ENCODE results near the gene HAP1.
A peak's percentile ranks its signal among the peaks of the same experiment; 100 is the strongest.
"Not testable (repeated sequence)": the region's sequence is repeated elsewhere in the genome, so short reads cannot be mapped to it uniquely, and the experiment has no call there.

Gene HAP1

DNA sequence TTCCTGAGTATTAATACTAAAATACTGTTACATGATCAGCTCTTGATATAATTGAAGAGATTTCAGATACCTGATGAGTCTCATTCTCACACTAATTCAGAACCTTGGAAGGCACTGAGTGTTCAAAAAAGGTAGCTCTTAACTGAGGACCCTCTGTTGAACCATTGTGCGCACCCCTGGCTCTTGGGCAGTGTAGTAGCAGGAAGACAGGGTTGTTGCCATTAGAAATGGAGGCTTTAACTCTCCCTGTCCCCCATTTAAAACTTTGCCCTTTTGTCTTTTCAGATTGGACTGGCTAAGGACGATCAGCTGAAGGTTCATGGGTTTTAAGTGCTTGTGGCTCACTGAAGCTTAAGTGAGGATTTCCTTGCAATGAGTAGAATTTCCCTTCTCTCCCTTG, 43.9 kb downstream of the HAP1 start:
- DNase-seq (ENCODE audit: low read depth), result no peak

DNA sequence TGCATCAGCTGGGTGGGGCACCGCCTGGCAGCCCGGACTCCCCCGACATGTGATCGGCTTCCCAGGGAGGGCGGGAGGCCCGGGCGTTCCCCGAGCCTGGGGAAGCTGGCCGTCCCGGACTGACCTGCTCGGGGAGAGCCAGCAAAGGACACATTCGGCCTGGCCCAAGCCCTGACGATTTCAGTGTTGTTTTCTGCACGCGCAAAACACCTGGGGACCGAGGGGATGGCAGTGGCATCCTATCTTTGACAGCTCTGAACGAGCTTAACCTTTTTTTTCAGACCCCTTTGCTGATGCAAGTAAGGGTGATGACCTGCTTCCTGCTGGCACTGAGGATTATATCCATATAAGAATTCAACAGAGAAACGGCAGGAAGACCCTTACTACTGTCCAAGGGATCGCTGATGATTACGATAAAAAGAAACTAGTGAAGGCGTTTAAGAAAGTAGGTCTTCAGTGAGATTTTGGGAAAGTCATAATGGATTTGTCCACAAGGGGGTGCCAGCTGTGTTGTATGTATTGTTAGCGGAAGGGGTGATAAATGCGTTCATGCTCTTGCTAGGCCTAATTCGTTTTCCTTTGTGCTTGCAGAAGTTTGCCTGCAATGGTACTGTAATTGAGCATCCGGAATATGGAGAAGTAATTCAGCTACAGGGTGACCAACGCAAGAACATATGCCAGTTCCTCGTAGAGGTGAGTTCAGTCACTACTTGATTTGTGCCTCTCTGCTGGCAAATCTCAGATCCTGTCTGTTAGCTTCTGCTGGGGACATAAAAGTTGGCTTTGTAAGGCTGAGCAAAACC, 44.7 kb downstream of the HAP1 start:
- no peak for DNase-seq (ENCODE audit: low read depth)

DNA sequence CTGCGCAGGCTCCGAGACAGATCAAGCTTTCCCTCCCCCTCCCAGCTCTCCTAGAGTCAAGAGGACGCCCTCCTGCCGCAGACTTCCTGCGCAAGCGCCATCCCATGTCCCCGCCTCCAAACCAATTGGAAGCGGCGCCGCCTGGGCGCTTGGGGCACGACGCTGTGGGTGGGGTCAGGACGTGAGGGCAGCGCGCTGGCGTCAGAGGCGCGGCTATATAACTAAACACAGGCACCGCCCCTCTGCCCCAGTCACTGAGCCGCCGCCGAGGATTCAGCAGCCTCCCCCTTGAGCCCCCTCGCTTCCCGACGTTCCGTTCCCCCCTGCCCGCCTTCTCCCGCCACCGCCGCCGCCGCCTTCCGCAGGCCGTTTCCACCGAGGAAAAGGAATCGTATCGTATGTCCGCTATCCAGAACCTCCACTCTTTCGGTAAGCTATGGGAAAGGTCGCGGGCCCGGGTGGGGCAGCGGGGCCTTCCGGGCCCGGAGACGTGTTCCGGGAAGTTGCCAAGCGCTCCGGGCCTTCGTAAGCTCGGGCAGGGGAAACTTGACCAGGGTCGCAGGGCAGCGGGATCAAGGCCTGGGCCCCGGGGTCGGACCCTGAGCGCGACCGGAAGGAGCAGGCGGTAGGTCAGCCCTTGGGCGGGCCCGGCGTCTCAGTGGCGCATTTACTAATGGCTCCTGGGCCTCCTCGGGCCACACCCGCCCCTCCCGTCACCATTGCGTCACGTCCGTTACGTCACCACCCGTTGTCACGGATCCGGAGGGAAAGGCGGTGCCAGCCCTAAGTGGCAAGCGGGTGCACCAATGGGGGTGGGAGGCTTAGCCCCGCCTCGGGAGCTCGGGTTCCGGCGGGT, 45.6 kb downstream of the HAP1 start, which contains the start of gene EIF1:
TSS of gene EIF1 (plus strand) at position 245 of the 856 bp plus-strand sequence. CDS start at position 399, 154 bp downstream.
- peak; percentile 99 for DNase-seq (ENCODE audit: low read depth)

DNA sequence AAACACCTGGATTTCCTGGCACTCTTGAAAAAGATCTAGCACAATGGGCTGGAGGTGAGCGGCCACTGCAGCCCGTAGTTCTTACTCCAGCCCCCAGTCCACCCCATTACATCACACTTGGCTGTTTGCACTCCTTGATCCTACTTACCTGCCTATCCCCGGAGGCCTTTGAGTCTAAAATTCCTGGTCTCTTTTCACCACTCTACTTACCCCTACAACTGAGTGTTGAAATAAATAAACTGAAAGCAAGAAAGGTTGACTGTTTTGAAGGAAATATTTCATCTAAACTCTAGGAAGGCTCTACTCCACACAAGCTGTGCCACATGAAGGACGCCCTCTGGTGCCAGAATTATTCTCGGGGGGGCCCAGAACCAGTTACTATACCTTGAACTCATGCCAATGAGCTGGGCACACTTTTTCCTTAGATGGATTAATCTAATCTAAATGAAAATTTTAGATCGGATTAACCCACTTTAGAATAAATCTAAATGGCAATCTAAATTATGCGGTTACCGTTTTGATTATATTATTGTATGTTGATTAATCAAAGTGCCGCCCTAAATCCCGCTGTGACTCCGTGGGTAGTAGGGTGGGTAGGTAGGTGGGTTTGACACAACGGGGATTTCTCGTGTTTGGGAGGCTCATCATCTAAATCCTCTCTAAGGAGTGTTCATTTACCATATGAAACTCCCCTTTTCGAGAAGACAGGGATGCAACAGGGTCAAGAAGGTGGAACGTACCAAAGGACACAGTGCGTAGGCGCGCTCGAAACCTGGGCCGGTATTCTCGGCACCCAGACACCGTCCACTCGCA, 46.4 kb downstream of the HAP1 start:
- peak; percentile 27 for DNase-seq (ENCODE audit: low read depth)

DNA sequence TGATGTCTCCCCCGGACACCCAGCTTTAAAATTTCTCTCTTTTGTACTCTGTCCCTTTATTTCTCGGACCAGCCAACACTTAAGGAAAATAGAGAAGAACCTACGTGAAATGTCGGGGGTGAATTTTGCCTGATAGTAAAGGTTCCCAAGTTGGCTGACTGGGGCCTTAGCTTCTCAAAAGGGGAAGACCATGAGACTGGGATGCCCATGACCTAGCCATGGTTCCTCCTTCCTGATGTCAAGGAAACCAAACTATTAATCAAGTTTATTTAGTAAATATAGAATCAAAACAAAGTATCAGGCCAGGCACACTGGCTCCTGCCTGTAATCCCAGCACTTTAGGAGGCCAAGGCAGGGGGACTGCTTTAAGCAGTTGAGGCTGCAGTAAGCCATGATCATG, 48.2 kb downstream of the HAP1 start:
- DNase-seq (ENCODE audit: low read depth), result no peak

DNA sequence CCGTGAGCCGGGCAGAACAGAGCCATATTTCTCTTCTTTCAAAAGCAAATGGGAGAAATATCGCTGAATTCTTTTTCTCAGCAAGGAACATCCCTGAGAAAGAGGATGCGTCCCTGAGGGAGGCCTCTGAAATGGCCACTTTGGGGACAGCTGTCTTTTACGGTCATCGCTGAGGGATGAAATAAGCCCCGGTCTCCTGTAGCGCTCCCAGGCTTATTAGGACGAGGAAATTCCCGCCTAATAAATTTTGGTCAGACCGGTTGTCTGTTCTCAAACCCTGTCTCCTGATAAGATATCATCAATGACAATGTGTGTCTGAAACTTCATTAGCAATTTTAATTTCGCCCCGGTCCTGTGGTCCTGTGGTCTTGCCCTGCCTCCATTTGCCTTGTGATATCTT, 48.7 kb downstream of the HAP1 start:
- DNase-seq (ENCODE audit: low read depth), result not testable (repeated sequence)

DNA sequence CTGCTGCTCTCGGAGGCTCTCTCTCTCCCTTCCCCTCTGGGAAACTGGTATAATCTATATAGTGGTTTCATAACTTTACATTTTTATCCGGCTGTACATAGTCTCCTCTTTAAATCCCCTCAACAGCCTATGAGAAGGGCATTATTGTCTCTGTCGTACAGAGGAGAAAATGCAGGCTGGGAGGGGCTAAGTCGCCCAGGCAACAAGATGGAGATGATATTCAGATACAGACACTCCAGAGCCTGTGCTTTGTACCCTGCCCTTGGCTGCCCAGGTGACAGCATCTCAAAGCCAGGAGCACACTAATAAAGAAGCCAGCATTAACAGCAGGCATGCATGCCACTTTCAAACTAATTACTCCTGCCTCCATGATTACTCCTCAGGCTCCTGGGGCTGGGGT, 50.4 kb downstream of the HAP1 start:
- no peak for DNase-seq (ENCODE audit: low read depth)

DNA sequence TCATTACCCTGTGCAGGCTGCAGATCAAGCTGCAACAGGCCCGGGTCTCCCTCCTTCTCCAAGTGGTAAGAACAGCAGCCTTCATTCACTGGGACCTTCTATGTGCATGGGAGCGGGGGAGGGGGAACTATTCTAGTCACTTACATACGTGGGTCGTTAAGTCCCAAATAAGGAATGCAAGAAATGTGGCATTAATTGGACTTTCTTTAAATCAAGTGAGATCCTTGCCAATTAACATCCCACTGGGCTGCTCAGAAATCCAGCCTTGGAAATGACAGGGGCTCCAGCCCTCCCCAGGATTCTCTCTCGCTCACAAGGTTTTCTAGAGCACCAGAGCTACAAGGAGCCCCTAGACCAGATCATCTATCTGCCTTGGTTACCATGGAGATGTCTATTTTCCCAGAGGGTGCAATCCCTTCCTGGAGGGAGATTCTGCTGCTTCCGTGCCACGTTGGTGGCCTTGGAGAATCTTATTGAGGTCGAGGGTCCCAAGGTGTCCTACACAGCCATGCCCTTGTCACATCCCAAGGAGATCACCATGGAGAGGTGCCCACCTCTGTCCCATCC, 50.9 kb downstream of the HAP1 start:
- no peak for DNase-seq (ENCODE audit: low read depth)

DNA sequence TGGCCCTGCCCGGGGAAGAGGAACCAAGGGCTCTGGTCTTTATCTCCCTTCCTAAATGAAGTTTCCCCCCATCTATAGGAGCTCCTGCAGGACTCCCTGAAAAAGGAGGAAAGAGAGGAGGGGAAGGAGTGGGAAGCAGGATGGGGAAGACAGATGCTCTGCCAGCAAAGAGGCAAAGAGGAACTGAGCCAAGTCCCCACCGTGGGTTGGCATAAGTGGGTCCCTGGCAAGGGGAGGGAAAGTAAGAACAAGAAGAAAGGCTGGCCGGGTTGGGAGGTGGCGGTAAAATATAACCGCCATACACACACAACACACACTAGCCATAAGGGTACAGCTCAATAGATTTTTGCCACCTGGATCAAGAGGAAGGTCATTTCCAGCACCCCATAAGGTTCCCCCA, 51.8 kb downstream of the HAP1 start:
- DNase-seq (ENCODE audit: low read depth), result no peak

DNA sequence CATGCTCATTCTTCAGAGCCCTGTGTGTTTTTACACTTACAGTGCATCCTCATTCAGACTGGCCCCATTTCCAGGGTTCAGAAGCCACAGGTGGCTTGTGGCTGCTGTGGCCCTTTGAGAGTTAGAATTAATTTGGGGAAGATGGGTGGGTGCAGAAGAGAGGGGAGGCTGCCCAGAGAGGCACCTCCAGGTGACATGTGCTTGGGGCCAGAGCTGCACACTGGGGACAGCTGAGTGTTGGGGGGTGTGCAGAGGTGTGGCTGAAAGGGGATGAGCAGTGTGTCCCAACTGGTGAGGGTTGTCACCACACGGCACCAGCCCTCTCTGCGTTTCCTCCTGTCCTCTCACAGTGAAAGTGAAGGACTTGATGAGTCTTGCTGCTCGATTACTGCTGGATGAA, 52.7 kb downstream of the HAP1 start:
- no peak for DNase-seq (ENCODE audit: low read depth)

DNA sequence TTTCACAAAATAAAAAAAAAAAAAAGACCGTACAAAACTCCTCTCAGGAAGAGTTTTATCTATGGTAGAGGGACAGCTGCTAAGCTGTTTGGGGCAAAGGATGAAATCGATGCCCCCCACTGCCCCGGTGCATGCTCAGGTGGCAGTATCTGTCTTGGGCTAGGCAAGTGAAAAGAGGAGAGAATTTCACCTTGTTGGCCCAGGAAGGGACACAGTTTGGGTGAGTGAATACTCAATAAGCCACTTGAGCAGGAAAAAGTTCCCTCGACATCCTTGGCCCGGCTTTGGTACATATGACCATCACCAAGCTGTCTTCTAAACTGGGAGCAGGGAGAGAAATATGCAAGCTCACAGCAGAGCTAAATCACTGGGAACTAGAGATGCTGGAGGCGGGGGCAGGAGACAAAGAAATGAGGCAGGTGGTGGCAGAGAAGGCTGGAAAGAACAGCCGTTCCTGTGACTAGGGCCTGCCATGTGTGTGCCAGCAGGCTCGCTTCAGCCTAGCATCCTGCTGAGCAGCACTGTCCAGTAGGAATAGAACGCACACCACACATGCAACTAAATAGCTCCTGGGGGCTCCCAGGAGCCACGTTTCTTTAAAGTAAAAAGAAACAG, 53.9 kb downstream of the HAP1 start:
- no peak for DNase-seq (ENCODE audit: low read depth)

DNA sequence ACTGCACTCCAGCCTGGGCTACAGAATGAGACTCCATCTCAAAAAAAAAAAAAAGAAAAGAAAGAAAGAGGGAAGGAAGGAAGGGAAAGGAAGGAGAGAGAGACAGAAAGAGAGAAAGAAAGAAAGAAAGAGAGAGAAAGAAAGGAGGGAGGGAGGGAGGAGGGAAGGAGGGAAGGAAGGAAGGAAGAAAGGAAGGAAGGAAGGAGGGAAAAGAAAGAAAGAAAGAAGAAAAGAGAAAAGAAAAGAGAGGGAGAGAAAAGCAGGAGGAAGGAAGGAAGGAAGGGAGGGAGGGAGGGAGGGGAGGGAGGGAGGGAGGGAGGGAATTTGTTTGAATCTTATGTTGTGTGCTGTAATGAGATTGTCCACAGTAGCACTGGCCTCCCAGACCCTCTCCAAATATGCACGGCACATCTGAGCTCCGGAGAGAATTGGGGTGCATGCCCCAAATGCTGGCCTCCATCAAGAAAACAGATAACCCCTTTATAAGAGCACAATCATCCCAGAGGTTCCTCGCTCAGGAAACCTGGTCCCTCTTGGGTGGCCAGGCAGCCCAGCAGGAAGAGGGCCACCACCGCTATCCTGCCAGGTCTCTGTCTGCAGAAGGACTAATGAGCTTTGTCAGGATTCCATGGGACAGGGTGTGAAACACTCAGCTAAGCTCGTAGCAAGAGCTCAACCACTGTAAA, 54.6 kb downstream of the HAP1 start:
- no peak for DNase-seq (ENCODE audit: low read depth)

DNA sequence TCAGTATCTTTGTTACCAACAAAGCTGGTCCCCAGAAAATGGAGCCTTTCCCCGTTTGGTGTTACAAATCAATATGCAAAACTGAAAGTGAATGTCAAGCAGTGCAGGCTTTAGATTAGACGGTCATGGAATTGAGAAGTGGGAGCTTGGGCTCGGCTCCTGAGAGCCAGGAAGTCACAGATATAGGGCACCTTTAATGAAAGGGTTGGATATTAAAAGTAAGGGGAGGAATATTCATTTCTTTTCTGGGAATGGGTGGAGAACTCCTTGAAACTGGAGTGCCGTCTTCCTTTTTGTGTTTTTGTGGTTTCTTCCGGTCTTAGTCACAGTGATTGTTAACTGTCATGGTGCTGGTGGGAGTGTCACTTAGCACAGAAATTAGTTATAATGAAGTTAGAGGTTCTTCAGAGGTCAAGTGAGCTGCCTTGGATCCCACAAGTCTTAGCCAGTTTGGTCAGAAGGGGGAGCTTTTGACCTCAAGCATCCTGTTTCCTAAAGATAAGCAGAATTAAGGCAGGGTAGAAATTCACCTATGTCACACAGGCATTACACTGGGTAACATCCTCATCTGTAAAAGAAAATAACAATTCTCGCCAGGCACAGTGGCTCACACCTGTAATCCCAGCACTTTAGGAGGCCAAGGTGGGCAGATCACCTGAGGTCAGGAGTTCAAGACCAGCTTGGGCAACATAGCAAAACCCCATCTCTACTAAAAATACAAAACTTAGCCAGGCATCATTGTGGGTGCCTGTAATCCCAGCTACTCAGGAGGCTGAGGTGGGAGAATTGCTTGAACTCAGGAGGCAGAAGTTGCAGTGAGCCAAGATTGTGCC, 55.3 kb downstream of the HAP1 start:
- peak; percentile 59 for DNase-seq (ENCODE audit: low read depth)

DNA sequence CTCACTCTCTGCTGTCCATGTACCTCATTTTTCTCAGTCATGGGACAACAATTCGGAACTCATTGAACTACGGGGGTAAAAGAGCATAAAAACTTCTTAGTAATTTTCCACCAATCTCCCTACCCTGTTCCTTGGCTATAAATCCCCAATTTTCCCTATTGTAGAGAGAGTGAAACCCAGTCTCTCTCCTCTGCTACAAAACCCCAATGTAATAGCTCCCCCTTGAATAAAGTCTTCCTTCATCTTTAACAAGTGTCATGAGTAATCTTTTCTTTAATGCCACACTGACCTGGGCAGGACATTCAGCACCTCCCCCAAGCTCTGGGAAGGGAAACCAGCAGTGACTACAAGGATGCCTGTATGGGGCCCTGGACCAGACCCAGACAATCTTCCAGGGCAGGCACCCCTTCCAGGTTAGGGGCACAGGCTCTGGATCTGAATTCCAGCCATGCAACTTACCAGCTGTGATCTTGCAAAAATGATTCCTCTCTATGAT, 56.0 kb downstream of the HAP1 start:
- no peak for DNase-seq (ENCODE audit: low read depth)

DNA sequence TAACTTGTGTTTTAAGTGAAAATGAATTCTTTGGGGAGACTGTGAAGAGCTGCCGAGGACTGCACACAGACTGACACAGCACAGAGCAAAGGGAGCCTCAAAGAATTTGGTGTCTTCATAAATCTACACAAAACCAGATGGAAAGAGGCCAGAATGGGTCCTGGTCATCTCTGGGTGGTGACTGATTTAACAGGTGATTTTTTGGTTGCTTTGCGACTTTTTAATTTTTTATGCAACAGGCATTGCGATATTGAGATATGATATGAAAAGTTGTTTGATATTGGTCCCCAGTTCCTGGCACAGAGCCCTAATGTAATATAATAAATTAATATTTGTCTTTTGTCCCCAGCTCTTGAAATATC, 58.4 kb downstream of the HAP1 start:
- DNase-seq (ENCODE audit: low read depth), result no peak

DNA sequence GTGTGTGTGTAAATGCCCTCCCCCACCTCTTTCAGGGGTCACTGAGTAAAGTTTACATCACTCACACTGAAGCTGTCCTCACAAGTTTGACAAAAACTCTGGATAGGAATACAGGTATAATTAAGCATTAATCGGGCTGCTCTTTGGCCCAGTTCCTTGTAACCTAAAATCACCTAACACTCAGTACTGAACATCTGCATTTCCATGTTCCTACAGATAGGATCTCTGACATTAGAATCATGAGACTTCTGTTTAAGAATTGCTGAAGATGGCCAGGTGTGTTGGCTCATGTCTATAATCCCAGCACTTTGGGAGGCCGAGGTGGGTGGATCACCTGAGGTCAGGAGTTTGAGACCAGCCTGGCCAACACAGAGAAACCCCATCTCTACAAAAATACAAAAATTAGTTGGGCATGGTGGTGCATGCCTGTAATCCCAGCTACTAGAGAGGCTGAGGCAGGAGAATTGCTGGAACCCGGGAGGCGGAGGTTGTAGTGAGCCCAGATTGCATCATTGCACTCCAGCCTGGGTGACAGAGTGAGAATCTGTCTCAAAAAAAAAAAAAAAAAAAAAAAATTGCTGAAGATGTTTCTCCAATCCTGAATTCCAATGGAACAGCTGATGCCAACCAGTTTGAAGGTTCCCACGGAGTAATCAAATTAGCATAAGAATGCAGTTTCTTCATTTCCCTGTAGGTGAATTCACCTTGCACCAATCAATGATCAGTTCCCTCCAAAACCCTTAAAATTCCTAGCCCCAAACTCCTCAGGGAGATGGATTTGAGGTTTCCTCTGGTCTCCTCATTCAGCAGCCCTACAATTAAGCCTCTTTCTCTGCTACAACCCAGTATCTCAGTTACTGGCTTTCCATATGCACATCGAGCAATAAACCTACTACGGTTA, 59.0 kb downstream of the HAP1 start:
- DNase-seq (ENCODE audit: low read depth), result not testable (repeated sequence)

All from T-helper 22 cell (primary cell).